SH-SY5Y (cell line): ENCODE results near the gene AMER3.

ENCODE experiments used
- GATA2 ChIP-seq: IDR thresholded peaks from 2 replicates; pipeline ENCODE4 v1.6.1; 2011; ENCODE audit warnings: mild to moderate bottlenecking, low read depth, low read length
- GATA3 ChIP-seq: IDR thresholded peaks from 2 replicates; pipeline ENCODE4 v1.6.1; 2011; ENCODE audit warnings: low read depth, mild to moderate bottlenecking, low read length, moderate library complexity

DNA sequence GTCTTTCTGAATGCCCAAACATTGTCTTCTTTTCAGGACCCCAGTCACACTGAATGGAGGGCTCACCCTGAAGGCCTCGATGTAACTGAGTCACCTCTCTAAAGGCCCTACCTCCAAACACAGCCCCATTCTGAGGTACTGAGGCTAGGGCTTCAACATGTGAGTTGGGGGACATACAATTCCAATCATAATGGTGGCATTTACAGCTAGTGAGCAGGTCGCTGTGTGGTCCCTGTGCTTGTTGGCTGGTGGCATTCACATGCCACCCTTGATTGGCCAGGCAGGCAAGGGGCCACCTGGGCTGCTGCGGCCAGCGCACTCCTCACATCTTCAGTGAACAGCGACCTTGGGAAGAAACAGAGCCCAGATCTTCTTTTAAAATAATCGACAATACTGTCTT is 30.7 kb downstream of the AMER3 start:
- no peak for TF ChIP-seq GATA3
- no peak for TF ChIP-seq GATA2
